Adrenal gland (tissue), 12 donors: ENCODE measurements around the gene CNRIP1. TPM values are rescaled to one million over a fixed set of nuclear protein-coding genes. Genes with fewer than 3 reads are reported as not detected.

ENCODE experiments used
- DNase-seq, 7 donors: peaks; one replicate each; pipeline ENCODE4 v3.0.0-alpha.2; 2019 to 2020
- H3K27ac ChIP-seq, 5 donors: fragments of 200-600 bp; sonication (generic) in 4 of 5; 1 replicate in 3 of 5; 2 replicates in 2 of 5; pipeline versions ENCODE4 v1.5.1 to v1.8.0; 2016 to 2020; ENCODE audit warnings: mild to moderate bottlenecking in 1 of 5
- H3K27me3 ChIP-seq: fragments of 200-600 bp; 2 replicates; pipeline ENCODE4 v1.8.0; 2021
- H3K36me3 ChIP-seq, 2 donors: fragments of 200-600 bp; replicated peaks in 1 of 2; 1 replicate in 1 of 2; 2 replicates in 1 of 2; pipeline versions ENCODE4 v1.5.1 to v1.8.0; 2018 to 2022
- H3K4me1 ChIP-seq, 2 donors: fragments of 200-600 bp; replicated peaks in 1 of 2; 1 replicate in 1 of 2; 2 replicates in 1 of 2; pipeline versions ENCODE4 v1.5.1 to v1.8.0; 2018 to 2021
- H3K4me3 ChIP-seq, 4 donors: fragments of 200-600 bp; sonication (generic) in 3 of 4; one replicate each; pipeline ENCODE4 v1.5.1; 2016 to 2018
- H3K9me3 ChIP-seq, 3 donors: fragments of 200-600 bp; sonication (generic) in 1 of 3; replicated peaks in 1 of 3; 1 replicate in 2 of 3; 2 replicates in 1 of 3; pipeline versions ENCODE4 v1.5.1 to v1.8.0; 2016 to 2021
- CTCF ChIP-seq, 6 experiments: fragments of 450-650 bp in 4 of 6; fragments of 200-600 bp in 2 of 6; sonication (generic) in 1 of 6; IDR thresholded peaks; 1 replicate in 5 of 6; 2 replicates in 1 of 6; pipeline versions ENCODE4 v1.5.1 to v1.8.0; 2016 to 2021; ENCODE audit warnings: antibody characterized with exemption in 6 of 6, mild to moderate bottlenecking in 2 of 6, moderate library complexity in 1 of 6
- POLR2A ChIP-seq, 2 donors: fragments of 450-650 bp; IDR thresholded peaks; one replicate each; pipeline ENCODE4 v1.6.1; 2017; ENCODE audit warnings: antibody characterized with exemption in 2 of 2, mild to moderate bottlenecking in 2 of 2, moderate library complexity in 1 of 2
- WGBS, 4 donors: extraction: QIAGEN DNeasy Blood & Tissue Kit in 2 of 4; methylation state at CpG; one replicate each; pipeline versions ENCODE4 v1.1.5 to v1.1.7; 2013 to 2017; 5-methylcytosine and 5-hydroxymethylcytosine counted together
- intact Hi-C, 2 donors: fragments of 100-400 bp; cut with DNase I; formaldehyde crosslinking; loops; one replicate each; pipeline versions ENCODE4 v1.14.1 to v1.15.0; 2022 to 2023
- polyA plus RNA-seq, 3 donors: library from polyadenylated mRNA; stranded (reverse); fragments of 200-250 nt in 2 of 3; fragments of 350-450 nt in 1 of 3; fragmentation: Illumina TruSeq in 1 of 3; extraction: RNeasy Lipid Tissue Mini Kit (QIAGEN cat#74804) in 1 of 3; gene quantifications; one replicate each; pipeline ENCODE4 v1.2.3, GENCODE V29; 2013 to 2014
- total RNA-seq, 9 donors: library from RNA; depleted of rRNA in 4 of 9; stranded (reverse); fragments of >200 nt in 4 of 9; fragments of 120-200 nt in 1 of 9; fragmentation: NEBNext Ultra II Directional in 1 of 9; extraction: Animal tissue kit (Norgen Biotek cat#: 25700) in 1 of 9; gene quantifications; one replicate each; pipeline versions ENCODE4 v1.1.0 to v1.2.4, GENCODE V29; 2013 to 2023
- donor health status: healthy with polysubstance abuse.
- donor health status: Bipolar disorder and iron deficiency.
- donor health status: DM: yes; HTN: yes; CAD: no.
- donor health status: DM: no; HTN: no; CAD: no.
- donor health status: DM: no; HTN: no; CAD: no.
- donor health status: DM: yes; HTN: yes; CAD: no.

CNRIP1 gene
- total and polyA plus RNA-seq, 12 donors, result 4.3 to 16.6 (median 13.0) TPM

GRCh38 chr2:68291314-68291713, 28.4 kb downstream of the CNRIP1 start:
- Histone ChIP-seq H3K4me3 (no peak overlapping the region), H3K4me1 (peaks cover 0 to 12% of the 10 kb centered on the region in 2 donors), H3K36me3 (no peaks in the 10 kb centered on the region), H3K27me3 (no peaks in the 10 kb centered on the region), H3K9me3 (no peaks in the 10 kb centered on the region), H3K27ac (peak overlapping the region in 1 of 5 donors; percentile 3)
- DNase-seq, result no peak
- TF ChIP-seq POLR2A (IDR thresholded peaks at IDR 0.05), result no peak
- no peak for TF ChIP-seq CTCF (IDR thresholded peaks at IDR 0.05)
- WGBS, 4 donors, result 69 to 81% (median 75%) methylated on average over 6 of the region's 6 CpGs
- intact Hi-C loops, result no loop called here

- TF ChIP-seq POLR2A (IDR thresholded peaks at IDR 0.05) (no peak), CTCF (IDR thresholded peaks at IDR 0.05) (no peak)
- no peak overlapping the region for H3K4me3 ChIP-seq
These were observed 28.8 kb downstream of the CNRIP1 start for GRCh38 chr2:68290901-68291300.

GRCh38 chr2:68287580-68288441, 31.9 kb downstream of the CNRIP1 start:
- Histone ChIP-seq H3K36me3 (no peaks in the 10 kb centered on the region), H3K27ac (peak overlapping the region in 3 of 5 donors; percentile 18 to 64 (median 40)), H3K27me3 (no peaks in the 10 kb centered on the region), H3K4me3 (no peak overlapping the region), H3K9me3 (no peaks in the 10 kb centered on the region), H3K4me1 (peaks cover 0 to 20% of the 10 kb centered on the region in 2 donors)
- intact Hi-C loops, result no loop called here
- DNase-seq, result peak in 5 of 7 donors; percentile 23 to 56 (median 32)
- TF ChIP-seq CTCF (IDR thresholded peaks at IDR 0.05) (no peak), POLR2A (IDR thresholded peaks at IDR 0.05) (no peak)
- WGBS, 4 donors, result 31 to 37% (median 34%) methylated on average over 10 of the region's 10 CpGs

More at GRCh38 chr2:68290901-68291300, 28.8 kb downstream of the CNRIP1 start:
- Histone ChIP-seq H3K27ac (peak overlapping the region in 1 of 5 donors; percentile 3), H3K36me3 (no peaks in the 10 kb centered on the region), H3K4me1 (peaks cover 0 to 12% of the 10 kb centered on the region in 2 donors), H3K9me3 (no peaks in the 10 kb centered on the region), H3K27me3 (no peaks in the 10 kb centered on the region)
- intact Hi-C loops, result no loop called here
- DNase-seq, result peak in 1 of 7 donors; percentile 7
- 41 to 72% (median 59%) methylated on average over 5 of the region's 5 CpGs for WGBS, 4 donors

GRCh38 chr2:68284896-68285295, 34.9 kb downstream of the CNRIP1 start:
- Histone ChIP-seq H3K9me3 (no peaks in the 10 kb centered on the region), H3K36me3 (no peaks in the 10 kb centered on the region), H3K27me3 (no peaks in the 10 kb centered on the region), H3K4me3 (no peak overlapping the region), H3K27ac (peak overlapping the region in 1 of 5 donors; percentile 7), H3K4me1 (peaks cover 0 to 20% of the 10 kb centered on the region in 2 donors)
- intact Hi-C loops, result no loop called here
- WGBS, 4 donors, result 52 to 66% (median 62%) methylated on average over 3 of the region's 3 CpGs
- DNase-seq, result peak in 3 of 7 donors; percentile 18 to 29 (median 22)
- TF ChIP-seq CTCF (IDR thresholded peaks at IDR 0.05) (no peak), POLR2A (IDR thresholded peaks at IDR 0.05) (no peak)
